GM06990 (cell line): ENCODE data around the gene MRFAP1L1.

Experiments
- DNase-seq: peaks from one replicate; pipeline ENCODE4 v3.0.0-alpha.2; 2011; ENCODE audit not compliant: insufficient read length; ENCODE audit errors: extremely low read depth
- H3K27me3 ChIP-seq: replicated peaks from 2 replicates; pipeline ENCODE4 v1.6.0; 2011; ENCODE audit warnings: low read length; ENCODE audit not compliant: control insufficient read depth, insufficient read depth
- H3K36me3 ChIP-seq: 2 replicates; pipeline ENCODE4 v1.5.1; 2011; ENCODE audit warnings: low read length; ENCODE audit not compliant: control insufficient read depth, insufficient read depth
- H3K4me3 ChIP-seq: replicated peaks from 2 replicates; pipeline ENCODE4 v1.5.1; 2011; ENCODE audit warnings: low read depth, mild to moderate bottlenecking, control low read depth, low read length
- TF ChIP-seq, protein P1 (sequence below): IDR thresholded peaks from 2 replicates; pipeline ENCODE4 v1.5.1; 2011; ENCODE audit warnings: low read length, control low read depth, mild to moderate bottlenecking, inconsistent platforms; ENCODE audit not compliant: insufficient read depth, poor library complexity, severe bottlenecking

Gene MRFAP1L1

DNA sequence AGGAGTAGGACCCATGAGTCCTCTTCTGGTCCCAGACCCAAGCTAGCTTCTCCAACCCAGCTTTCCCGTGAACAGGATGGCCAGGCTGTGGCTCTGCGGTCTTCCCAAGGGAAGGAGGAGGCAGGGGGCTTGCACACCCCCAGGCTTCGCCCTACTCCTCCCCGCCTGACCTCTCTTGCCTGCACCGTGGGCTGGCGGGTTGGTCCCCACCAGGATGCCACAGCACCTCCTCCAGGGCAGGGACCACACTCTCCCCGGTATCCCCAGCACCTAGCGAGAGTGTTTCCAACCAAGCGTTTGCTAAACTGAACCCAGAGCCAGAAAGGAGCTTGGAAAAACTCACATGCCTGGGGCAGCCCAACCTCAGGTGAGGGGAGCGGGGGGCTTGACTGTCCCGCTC is 25.0 kb downstream of the MRFAP1L1 start:
- Histone ChIP-seq H3K36me3 (peaks cover 4% of the 10 kb centered on the region), H3K27me3 (no peaks in the 10 kb centered on the region; the same call in 1 of the 2 replicates), H3K4me3 (no peak overlapping the region)
- DNase-seq, result no peak
- TF ChIP-seq, protein P1, sequence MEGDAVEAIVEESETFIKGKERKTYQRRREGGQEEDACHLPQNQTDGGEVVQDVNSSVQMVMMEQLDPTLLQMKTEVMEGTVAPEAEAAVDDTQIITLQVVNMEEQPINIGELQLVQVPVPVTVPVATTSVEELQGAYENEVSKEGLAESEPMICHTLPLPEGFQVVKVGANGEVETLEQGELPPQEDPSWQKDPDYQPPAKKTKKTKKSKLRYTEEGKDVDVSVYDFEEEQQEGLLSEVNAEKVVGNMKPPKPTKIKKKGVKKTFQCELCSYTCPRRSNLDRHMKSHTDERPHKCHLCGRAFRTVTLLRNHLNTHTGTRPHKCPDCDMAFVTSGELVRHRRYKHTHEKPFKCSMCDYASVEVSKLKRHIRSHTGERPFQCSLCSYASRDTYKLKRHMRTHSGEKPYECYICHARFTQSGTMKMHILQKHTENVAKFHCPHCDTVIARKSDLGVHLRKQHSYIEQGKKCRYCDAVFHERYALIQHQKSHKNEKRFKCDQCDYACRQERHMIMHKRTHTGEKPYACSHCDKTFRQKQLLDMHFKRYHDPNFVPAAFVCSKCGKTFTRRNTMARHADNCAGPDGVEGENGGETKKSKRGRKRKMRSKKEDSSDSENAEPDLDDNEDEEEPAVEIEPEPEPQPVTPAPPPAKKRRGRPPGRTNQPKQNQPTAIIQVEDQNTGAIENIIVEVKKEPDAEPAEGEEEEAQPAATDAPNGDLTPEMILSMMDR, result no peak

DNA sequence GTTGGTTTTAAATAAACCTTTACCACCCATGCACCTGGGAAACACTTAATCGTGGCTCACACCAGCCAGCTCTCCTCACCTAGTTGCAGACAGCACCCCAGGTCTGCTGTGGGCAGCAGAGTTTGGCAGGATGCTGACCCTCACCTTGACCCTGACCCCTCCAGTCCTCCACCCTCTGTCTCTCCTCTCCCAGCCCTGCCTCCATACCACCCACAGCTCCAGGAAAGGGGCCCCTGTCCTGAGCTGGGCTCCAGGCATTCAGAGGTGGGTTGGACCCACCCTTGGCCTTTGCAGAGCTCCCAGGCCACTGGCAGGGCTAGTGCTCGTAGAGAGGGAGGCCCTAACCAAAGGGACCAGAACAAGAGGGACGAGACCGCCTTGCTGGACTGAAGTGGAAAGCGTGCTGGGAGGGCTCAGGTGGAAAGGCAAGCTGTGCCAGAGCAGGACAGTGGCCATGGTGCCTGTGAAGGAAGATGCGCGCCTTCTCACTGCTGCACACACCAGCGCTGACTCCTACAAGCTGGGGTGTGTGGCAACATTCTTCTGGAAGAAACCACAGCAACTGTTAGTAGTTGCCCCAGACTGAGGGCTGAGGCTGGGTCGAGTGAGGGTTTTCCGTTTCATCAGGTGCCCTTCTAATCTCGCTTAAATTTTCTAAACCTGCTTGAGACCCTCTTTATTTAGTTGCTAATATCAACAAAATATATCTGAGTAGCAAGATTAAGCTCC is 26.6 kb downstream of the MRFAP1L1 start:
- TF ChIP-seq, protein P1, result no peak
- Histone ChIP-seq H3K4me3 (no peak overlapping the region), H3K27me3 (no peaks in the 10 kb centered on the region; the same call in 1 of the 2 replicates), H3K36me3 (peaks cover 4% of the 10 kb centered on the region)
- no peak for DNase-seq

DNA sequence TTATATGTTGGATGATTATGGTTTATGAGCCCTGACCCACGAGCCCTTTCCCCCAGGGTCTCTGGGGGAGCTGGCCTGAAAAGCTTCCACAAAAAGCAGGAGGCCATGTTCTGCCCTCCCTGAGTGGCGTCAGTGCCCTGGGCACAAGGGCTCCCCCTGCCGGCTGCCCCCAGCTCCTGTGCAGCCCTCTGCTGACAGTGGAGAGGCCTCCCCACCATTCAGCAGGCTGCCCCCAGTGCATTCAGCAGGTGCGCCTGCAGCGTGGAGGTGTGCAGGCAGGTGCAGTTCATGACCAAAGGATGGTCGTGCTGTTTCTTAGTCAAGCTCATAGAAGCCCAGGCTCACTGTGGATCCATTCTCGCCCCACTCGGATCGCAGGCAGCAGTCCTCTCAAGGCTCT is 28.5 kb downstream of the MRFAP1L1 start:
- peaks cover 4% of the 10 kb centered on the region for H3K36me3 ChIP-seq
- H3K4me3 ChIP-seq, result no peak overlapping the region
- no peaks in the 10 kb centered on the region; the same call in 1 of the 2 replicates for H3K27me3 ChIP-seq
- TF ChIP-seq, protein P1, result peak; percentile 16
- no peak for DNase-seq

GRCh38 chr4:6680372-6681034 is 29.2 kb downstream of the MRFAP1L1 start:
- Histone ChIP-seq H3K27me3 (no peaks in the 10 kb centered on the region; the same call in 1 of the 2 replicates), H3K4me3 (no peak overlapping the region), H3K36me3 (peaks cover 6% of the 10 kb centered on the region)
- DNase-seq, result no peak
- TF ChIP-seq, protein P1, result peak; percentile 37

GRCh38 chr4:6676722-6677558 is 32.7 kb downstream of the MRFAP1L1 start:
- TF ChIP-seq, protein P1, result no peak
- peaks cover 6% of the 10 kb centered on the region for H3K36me3 ChIP-seq
- DNase-seq, result no peak
- no peak overlapping the region for H3K4me3 ChIP-seq
- no peaks in the 10 kb centered on the region for H3K27me3 ChIP-seq
